SU-DHL-6 (cell line): Measurements from ENCODE around the gene DBI.

Experiments used
- CTCF ChIP-seq: fragments of 200-600 bp; sonication (generic); IDR thresholded peaks from one replicate; pipeline ENCODE4 v1.5.1; 2017; ENCODE audit warnings: antibody characterized with exemption, mild to moderate bottlenecking, low read length, moderate library complexity; ENCODE audit not compliant: insufficient read depth, poor library complexity, severe bottlenecking
- EZH2phosphoT487 ChIP-seq: fragments of 200-600 bp; sonication (generic), shearing (Covaris generic); conservative IDR thresholded peaks from 2 replicates; pipeline ENCODE4 v1.6.1; 2018; ENCODE audit warnings: mild to moderate bottlenecking, antibody characterized with exemption, low read length, moderate library complexity, mixed read lengths

GRCh38 chr2:119337749-119338148 is 29.0 kb upstream of the DBI start:
- TF ChIP-seq CTCF (no peak), EZH2phosphoT487 (no peak)
